K562 (cell line): Measurements from ENCODE around the gene PRAMEF33. TPM values are rescaled to one million over a fixed set of nuclear protein-coding genes. Genes with fewer than 3 reads are reported as not detected.
"Not testable (repeated sequence)": the region's sequence is repeated elsewhere in the genome, so short reads cannot be mapped to it uniquely, and the experiment has no call there.

Experiments used
- ATAC-seq: fragments of 200-7000 bp; cut with Tn5 transposase; 3 replicates; pipeline ENCODE4 v1.9.1; 2020; ENCODE audit warnings: moderate library complexity
- BruUV-seq: library from RNA; stranded (reverse); fragments of 400-500 nt; replicated peaks from 2 replicates; lab custom pipeline; 2021; lab: Mats Ljungman, UMichigan
- CTCF ChIA-PET: fragments of 300-600 bp; formaldehyde crosslinking; extraction: SDS; loops from one replicate; lab custom pipeline; 2021; ENCODE audit warnings: low intra/inter-chr PET ratio; lab: Yijun Ruan, JAX
- POLR2A ChIA-PET: fragments of 300-600, 350-650 bp; sonication (Branson Sonifier 250); formaldehyde crosslinking; extraction: SDS; loops from one replicate; lab custom pipeline; 2021; ENCODE audit warnings: antibody characterized with exemption, inconsistent platforms; lab: Yijun Ruan, JAX
- DNase-seq, 4 experiments: peaks; one replicate each; pipeline versions ENCODE4 v3.0.0 to v3.0.0-alpha.2; 2011 to 2018; ENCODE audit warnings: low spot score in 3 of 4, mixed read lengths in 3 of 4; ENCODE audit errors: extremely low read depth in 1 of 4
- FAIRE-seq: peaks from 2 replicates; lab custom pipeline; 2011; peaks lifted over from hg19 to GRCh38; lab: Jason Lieb, UNC
- H2AFZ ChIP-seq: 2 replicates; pipeline ENCODE4 v1.6.0; 2011; ENCODE audit warnings: low read depth, low read length, control low read depth, inconsistent platforms
- H3K27ac ChIP-seq: fragments of 200-600 bp; 3 replicates; pipeline ENCODE4 v1.8.0; 2011; ENCODE audit warnings: low read depth, mild to moderate bottlenecking, control low read depth, inconsistent platforms, low read length, moderate library complexity, mixed read lengths; ENCODE audit errors: extremely low read depth
- H3K27me3 ChIP-seq, 2 experiments: fragments of 300-600 bp in 1 of 2; 2 replicates in 1 of 2; 3 replicates in 1 of 2; pipeline versions ENCODE4 v1.6.0 to v1.8.0; 2011; ENCODE audit warnings: inconsistent platforms in 2 of 2, low read length in 2 of 2, mild to moderate bottlenecking in 1 of 2, mixed read lengths in 1 of 2, moderate library complexity in 1 of 2; ENCODE audit not compliant: control insufficient read depth in 2 of 2, insufficient read depth in 2 of 2
- H3K36me3 ChIP-seq: fragments of 300-600 bp; 3 replicates; pipeline ENCODE4 v1.8.0; 2011; ENCODE audit warnings: mild to moderate bottlenecking, low read length, inconsistent platforms; ENCODE audit not compliant: control insufficient read depth, insufficient read depth
- H3K4me1 ChIP-seq, 2 experiments: fragments of 200-600 bp in 1 of 2; replicated peaks in 1 of 2; 2 replicates in 1 of 2; 3 replicates in 1 of 2; pipeline versions ENCODE4 v1.5.1 to v1.8.0; 2011; ENCODE audit warnings: inconsistent platforms in 2 of 2, low read length in 2 of 2, mild to moderate bottlenecking in 1 of 2, mixed read lengths in 1 of 2, moderate library complexity in 1 of 2; ENCODE audit not compliant: control insufficient read depth in 2 of 2, insufficient read depth in 2 of 2
- H3K4me2 ChIP-seq: 2 replicates; pipeline ENCODE4 v1.6.1; 2011; ENCODE audit warnings: low read length, control low read depth, inconsistent platforms, mixed read lengths; ENCODE audit not compliant: insufficient read depth
- H3K4me3 ChIP-seq: fragments of 200-600 bp; sonication (generic), shearing (Covaris generic); 2 replicates; pipeline ENCODE4 v1.5.1; 2016; ENCODE audit warnings: control low read depth, inconsistent platforms
- H3K79me2 ChIP-seq: fragments of 200-600 bp; 3 replicates; pipeline ENCODE4 v1.8.0; 2011; ENCODE audit warnings: low read length, inconsistent platforms; ENCODE audit not compliant: control insufficient read depth, insufficient read depth
- H3K9ac ChIP-seq, 2 experiments: 2 replicates each; pipeline versions ENCODE4 v1.6.0 to v1.6.1; 2011; ENCODE audit warnings: low read depth in 2 of 2, low read length in 2 of 2, control low read depth in 1 of 2, inconsistent platforms in 1 of 2, mild to moderate bottlenecking in 1 of 2, mixed read lengths in 1 of 2; ENCODE audit not compliant: insufficient read depth in 1 of 2
- H3K9me1 ChIP-seq: one replicate; pipeline ENCODE4 v1.6.0; 2011; ENCODE audit warnings: inconsistent platforms, mild to moderate bottlenecking, low read length, moderate library complexity; ENCODE audit not compliant: control insufficient read depth, insufficient read depth
- H3K9me3 ChIP-seq: replicated peaks from 2 replicates; pipeline ENCODE4 v1.5.1; 2011; ENCODE audit warnings: low read depth, low read length, inconsistent platforms; ENCODE audit not compliant: control insufficient read depth, insufficient read depth
- H4K20me1 ChIP-seq: replicated peaks from 2 replicates; pipeline ENCODE4 v1.6.1; 2011; ENCODE audit warnings: low read length, inconsistent platforms, mixed read lengths; ENCODE audit not compliant: control insufficient read depth, insufficient read depth
- WGBS: fragments of 100-300 bp; shearing (Covaris generic); methylation state at CpG from one replicate; pipeline ENCODE4 v1.1.6; 2016; ENCODE audit warnings: low coverage, mixed read lengths; ENCODE audit not compliant: insufficient coverage; ENCODE audit errors: missing lambda C conversion rate; 5-methylcytosine and 5-hydroxymethylcytosine counted together
- in situ Hi-C: fragments of 300-500 bp; cut with MboI; formaldehyde crosslinking; loops from 4 replicates; pipeline ENCODE4 v1.15.0; 2018; ENCODE audit warnings: inconsistent platforms, mixed read lengths
- intact Hi-C: fragments of 100-400 bp; cut with micrococcal nuclease; formaldehyde crosslinking; loops from 2 replicates; pipeline ENCODE4 v1.14.2; 2022
- polyA plus RNA-seq, 8 experiments: library from polyadenylated mRNA; depleted of rRNA in 4 of 8; stranded (reverse) in 5 of 8; unstranded in 3 of 8; fragments of >200 nt; fragmentation: Nextera tagmentation in 2 of 8; fragmentation: Illumina TruSeq in 1 of 8; extraction: Ambion mirVana in 2 of 8; extraction: Trizol in 1 of 8; gene quantifications; 2 replicates each; pipeline versions ENCODE4 v1.2.1 to v1.2.3, GENCODE V29; 2011 to 2014; ENCODE audit warnings: inconsistent platforms in 1 of 8, missing spikeins in 1 of 8
- total RNA-seq, 7 experiments: library from RNA; depleted of rRNA in 6 of 7; stranded (reverse); fragments of >200 nt in 6 of 7; fragmentation: Illumina TruSeq in 2 of 7; extraction: Trizol in 2 of 7; gene quantifications; 2 replicates each; pipeline versions ENCODE4 v1.2.1 to v1.2.3, GENCODE V29; 2011 to 2021; ENCODE audit warnings: low replicate concordance in 1 of 7
- TF ChIP-seq, protein P1 (sequence below), 3 experiments: IDR thresholded peaks in 2 of 3; conservative IDR thresholded peaks in 1 of 3; 2 replicates each; pipeline ENCODE4 v1.5.1; 2011 to 2012; ENCODE audit warnings: low read length in 3 of 3, mild to moderate bottlenecking in 3 of 3, control low read depth in 2 of 3, improper control_type of control experiment in 1 of 3, inconsistent platforms in 1 of 3, low read depth in 1 of 3, mixed read lengths in 1 of 3, moderate library complexity in 1 of 3; ENCODE audit not compliant: insufficient read depth in 2 of 3

The PRAMEF33 gene
- total and polyA plus RNA-seq, 9 of the 15 experiments (the other 6 are each of a cell fraction or from before 2014, with no cell fraction given) = not detected

- H3K9ac ChIP-seq, POLR2A ChIA-PET, H3K79me2 ChIP-seq, intact Hi-C loops, H3K36me3 ChIP-seq, H3K4me2 ChIP-seq, H3K4me3 ChIP-seq, DNase-seq, H3K27me3 ChIP-seq, in situ Hi-C loops, CTCF ChIA-PET, H2AFZ ChIP-seq, H3K4me1 ChIP-seq, H3K9me1 ChIP-seq, H3K9me3 ChIP-seq, H4K20me1 ChIP-seq, H3K27ac ChIP-seq, BruUV-seq: not testable (repeated sequence)
- 2% methylated on average over 3 of the region's 6 CpGs for WGBS
- TF ChIP-seq, protein P1, sequence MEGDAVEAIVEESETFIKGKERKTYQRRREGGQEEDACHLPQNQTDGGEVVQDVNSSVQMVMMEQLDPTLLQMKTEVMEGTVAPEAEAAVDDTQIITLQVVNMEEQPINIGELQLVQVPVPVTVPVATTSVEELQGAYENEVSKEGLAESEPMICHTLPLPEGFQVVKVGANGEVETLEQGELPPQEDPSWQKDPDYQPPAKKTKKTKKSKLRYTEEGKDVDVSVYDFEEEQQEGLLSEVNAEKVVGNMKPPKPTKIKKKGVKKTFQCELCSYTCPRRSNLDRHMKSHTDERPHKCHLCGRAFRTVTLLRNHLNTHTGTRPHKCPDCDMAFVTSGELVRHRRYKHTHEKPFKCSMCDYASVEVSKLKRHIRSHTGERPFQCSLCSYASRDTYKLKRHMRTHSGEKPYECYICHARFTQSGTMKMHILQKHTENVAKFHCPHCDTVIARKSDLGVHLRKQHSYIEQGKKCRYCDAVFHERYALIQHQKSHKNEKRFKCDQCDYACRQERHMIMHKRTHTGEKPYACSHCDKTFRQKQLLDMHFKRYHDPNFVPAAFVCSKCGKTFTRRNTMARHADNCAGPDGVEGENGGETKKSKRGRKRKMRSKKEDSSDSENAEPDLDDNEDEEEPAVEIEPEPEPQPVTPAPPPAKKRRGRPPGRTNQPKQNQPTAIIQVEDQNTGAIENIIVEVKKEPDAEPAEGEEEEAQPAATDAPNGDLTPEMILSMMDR (IDR thresholded peaks at IDR 0.05 in 2 of 3, conservative IDR thresholded peaks at IDR 0.05 in 1 of 3; ENCODE audit: insufficient read depth in 2 of 3, low read depth in 1 of 3, low read length in 3 of 3) = 0 out of 6 replicates have a peak, but pooled peaks of 1 of the 3 experiments have one; percentile 17
- peak; percentile 93 for ATAC-seq
- FAIRE-seq = peak; percentile 66
Observed at GRCh38 chr1:13277016-13277415, 26.3 kb upstream of the PRAMEF33 start.

DNA sequence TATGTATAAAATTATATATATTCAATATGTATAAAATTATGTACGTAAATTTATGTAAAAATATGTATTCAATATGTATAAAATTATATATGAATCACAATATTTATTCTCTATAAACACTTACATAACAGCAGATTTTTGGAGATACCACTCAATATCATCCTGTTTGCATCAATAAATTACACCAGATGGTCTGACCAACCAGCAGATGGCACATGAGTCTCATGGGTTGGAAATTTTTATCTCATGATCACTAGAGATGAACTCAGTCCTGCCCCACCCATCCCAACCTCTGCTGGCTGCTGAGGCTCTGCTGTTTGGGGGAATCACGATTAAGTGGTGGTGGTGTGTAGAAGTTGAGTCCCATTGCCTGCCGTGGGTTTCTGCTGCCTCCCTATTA is 23.7 kb upstream of the PRAMEF33 start:
- FAIRE-seq, H3K9ac ChIP-seq, H3K79me2 ChIP-seq, in situ Hi-C loops, H3K9me1 ChIP-seq, intact Hi-C loops, H2AFZ ChIP-seq, H3K9me3 ChIP-seq, H3K27ac ChIP-seq, H3K36me3 ChIP-seq, POLR2A ChIA-PET, H3K4me1 ChIP-seq, ATAC-seq, DNase-seq, CTCF ChIA-PET, H3K4me2 ChIP-seq, H3K27me3 ChIP-seq, BruUV-seq, H4K20me1 ChIP-seq, H3K4me3 ChIP-seq: not testable (repeated sequence)
- WGBS = 0% methylated on average over 3 of the region's 3 CpGs

- whole genome bisulfite sequencing = no CpG with 5 or more reads among the region's 1 CpG
- H2AFZ ChIP-seq, H3K36me3 ChIP-seq, H3K9ac ChIP-seq, BruUV-seq, H3K4me1 ChIP-seq, DNase-seq, H4K20me1 ChIP-seq, H3K4me2 ChIP-seq, POLR2A ChIA-PET, H3K9me3 ChIP-seq, H3K4me3 ChIP-seq, FAIRE-seq, CTCF ChIA-PET, ATAC-seq, H3K27me3 ChIP-seq, H3K79me2 ChIP-seq, H3K27ac ChIP-seq, H3K9me1 ChIP-seq, intact Hi-C loops, in situ Hi-C loops: not testable (repeated sequence)
Observed at GRCh38 chr1:13285037-13285436, 18.3 kb upstream of the PRAMEF33 start, which contains the start of gene PRAMEF8. TSS of gene PRAMEF8 (minus strand) at chr1:13285137. CDS start at chr1:13284091, 1,046 bp downstream.
